ENCODE measurements around the gene UBE2B. TPM values are rescaled to one million over a fixed set of nuclear protein-coding genes. Genes with fewer than 3 reads are reported as not detected.

UBE2B gene
- total and polyA plus RNA-seq, 2 experiments from 2014 or later = 19.3 to 184 TPM

- TF ChIP-seq JUNB (IDR thresholded peaks at IDR 0.05; ENCODE audit: unreplicated experiment) (no peak), ZNF331 (CRISPR knock-in tag; IDR thresholded peaks at IDR 0.05; ENCODE audit: low read depth) (no peak), EZH2phosphoT487 (IDR thresholded peaks at IDR 0.05; ENCODE audit: unreplicated experiment) (no peak), STAT1 (IDR thresholded peaks at IDR 0.05; ENCODE audit: unreplicated experiment) (no peak)
Observed at GRCh38 chr5:134418958-134419357, 47.6 kb downstream of the UBE2B start (continued).

GRCh38 chr5:134420343-134420742, 49.0 kb downstream of the UBE2B start:
- Histone ChIP-seq H3K36me3 (ENCODE audit: insufficient read depth) (no peaks in the 10 kb centered on the region), H2AFZ (no peak overlapping the region), H3K4me1 (ENCODE audit: insufficient read depth) (no peaks in the 10 kb centered on the region), H3K9me2 (ENCODE audit: insufficient read depth) (no peaks in the 10 kb centered on the region), H3K27me3 (ENCODE audit: insufficient read depth) (no peaks in the 10 kb centered on the region), H3K79me2 (replicated peaks; ENCODE audit: insufficient read depth) (no peaks in the 10 kb centered on the region), H3K4me3 (no peak overlapping the region), H3F3A (replicated peaks; ENCODE audit: low read depth) (no peaks in the 10 kb centered on the region), H3K4me2 (no peak overlapping the region), H4K20me1 (replicated peaks; ENCODE audit: insufficient read depth) (no peaks in the 10 kb centered on the region), H3K27ac (ENCODE audit: low read depth) (no peak overlapping the region)
- peaks cover 7% of the 10 kb centered on the region for H3K9me3 Mint-ChIP-seq
- peaks cover 3% of the 10 kb centered on the region; the same call in 1 of the 3 replicates for H3K36me3 Mint-ChIP-seq (ENCODE audit: low read depth)
- DNase-seq (ENCODE audit: low spot score) (no peak), ATAC-seq (no peak)
- no peak overlapping the region for H3K27ac Mint-ChIP-seq
- no peak for TF ChIP-seq POLR2AphosphoS5 (IDR thresholded peaks at IDR 0.05; ENCODE audit: low read depth)
- TF ChIP-seq REST (IDR thresholded peaks at IDR 0.05; ENCODE audit: unreplicated experiment) = no peak
- TF ChIP-seq ETS1 (IDR thresholded peaks at IDR 0.05) = no peak
- TF ChIP-seq CREB1 (CRISPR knock-in tag; IDR thresholded peaks at IDR 0.05; ENCODE audit: low read depth) = no peak
- no peak for TF ChIP-seq ZNF331 (CRISPR knock-in tag; IDR thresholded peaks at IDR 0.05; ENCODE audit: low read depth)
- TF ChIP-seq CTCF (conservative IDR thresholded peaks at IDR 0.05; ENCODE audit: low read depth in 2 of 2) = no peak
- TF ChIP-seq NANOG (IDR thresholded peaks at IDR 0.05; ENCODE audit: borderline replicate concordance) = no peak
- TF ChIP-seq STAT1 (IDR thresholded peaks at IDR 0.05; ENCODE audit: unreplicated experiment) = no peak
- TF ChIP-seq ZNF462 (CRISPR knock-in tag; IDR thresholded peaks at IDR 0.05) = no peak
- H3K4me3 Mint-ChIP-seq = no peak overlapping the region
- H3K4me1 Mint-ChIP-seq = no peaks in the 10 kb centered on the region; the same call in 2 of the 3 replicates
- H3K27me3 Mint-ChIP-seq (ENCODE audit: insufficient read depth, low read depth, poor library complexity) = no peaks in the 10 kb centered on the region
